Fibroblast of upper back skin (primary cell): ENCODE measurements around the gene TSPAN11.
"Not testable (repeated sequence)": the region's sequence is repeated elsewhere in the genome, so short reads cannot be mapped to it uniquely, and the experiment has no call there.

ENCODE experiments used
- DNase-seq: peaks from one replicate; pipeline ENCODE4 v3.0.0-alpha.2; 2013

The TSPAN11 gene

DNA sequence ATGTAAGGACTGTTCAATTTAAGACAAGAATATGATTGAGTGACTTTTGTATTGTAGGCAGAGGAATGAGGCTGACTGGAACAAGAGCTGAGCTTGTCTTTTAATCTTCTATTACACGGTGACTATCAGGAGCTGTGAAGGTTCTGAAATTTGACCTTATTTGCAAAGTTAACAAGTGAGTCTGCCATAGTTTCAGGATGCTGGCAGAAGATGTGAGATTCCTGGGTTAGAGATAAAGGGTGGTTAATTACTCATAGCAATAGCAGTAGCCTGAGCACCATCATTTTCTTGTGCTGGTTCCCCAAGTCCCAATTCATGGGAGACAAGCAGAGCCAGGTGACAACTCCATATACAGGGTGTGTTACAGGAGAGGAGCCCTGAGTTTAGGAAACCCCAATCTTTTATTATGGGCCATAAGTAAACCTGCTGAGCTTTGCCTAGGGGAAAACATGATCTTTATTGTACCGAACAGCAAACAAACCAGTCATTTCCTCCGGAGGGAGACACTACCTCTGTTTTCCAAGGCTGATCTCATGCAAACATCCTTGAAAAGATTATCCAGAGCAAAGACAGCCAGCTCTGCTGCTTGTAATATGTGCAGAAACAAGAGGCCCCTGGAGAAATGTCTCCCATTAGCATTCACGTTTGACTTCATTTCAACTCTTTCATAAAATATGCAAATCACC is 95.4 kb downstream of the TSPAN11 start:
- no peak for DNase-seq

DNA sequence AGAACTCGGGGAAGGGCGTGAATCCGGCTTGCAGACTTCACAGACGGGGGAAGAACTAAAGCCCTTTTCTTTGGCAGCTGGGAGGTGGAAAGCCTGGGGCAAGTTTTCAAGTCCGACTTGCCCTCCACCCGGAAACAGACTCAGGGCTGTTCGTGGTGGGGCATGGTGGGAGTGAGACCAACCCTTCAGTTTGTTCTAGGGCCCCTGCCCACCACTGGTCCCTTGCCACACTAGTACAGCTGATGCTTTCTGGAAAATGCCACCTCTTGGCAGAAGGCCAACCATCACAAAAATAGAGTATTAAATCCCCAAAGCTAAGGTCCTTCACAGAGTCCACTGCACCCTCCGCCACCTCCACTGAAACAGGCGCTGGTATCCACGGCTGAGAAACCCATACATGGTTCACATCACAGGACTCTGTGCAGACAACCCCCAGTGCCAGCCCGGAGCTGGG is 96.8 kb downstream of the TSPAN11 start:
- no peak for DNase-seq

DNA sequence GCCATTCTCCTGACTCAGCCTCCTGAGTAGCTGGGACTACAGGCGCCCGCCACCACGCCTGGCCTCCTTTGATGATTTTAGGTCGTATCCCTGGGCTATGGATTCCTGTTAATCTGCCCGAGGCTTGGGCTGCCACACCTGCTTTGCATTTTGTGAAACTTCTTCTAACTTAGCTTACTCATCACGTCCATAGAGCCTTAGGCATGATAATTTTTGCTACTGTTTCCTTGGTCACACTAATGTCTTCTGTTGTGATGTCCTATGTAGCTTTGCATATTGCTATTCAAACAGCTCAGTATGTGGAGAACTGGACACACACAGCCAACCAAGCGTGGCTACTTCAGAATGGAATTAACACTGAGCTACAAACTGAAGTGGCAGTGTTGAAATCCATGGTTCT is 99.7 kb downstream of the TSPAN11 start:
- no peak for DNase-seq

DNA sequence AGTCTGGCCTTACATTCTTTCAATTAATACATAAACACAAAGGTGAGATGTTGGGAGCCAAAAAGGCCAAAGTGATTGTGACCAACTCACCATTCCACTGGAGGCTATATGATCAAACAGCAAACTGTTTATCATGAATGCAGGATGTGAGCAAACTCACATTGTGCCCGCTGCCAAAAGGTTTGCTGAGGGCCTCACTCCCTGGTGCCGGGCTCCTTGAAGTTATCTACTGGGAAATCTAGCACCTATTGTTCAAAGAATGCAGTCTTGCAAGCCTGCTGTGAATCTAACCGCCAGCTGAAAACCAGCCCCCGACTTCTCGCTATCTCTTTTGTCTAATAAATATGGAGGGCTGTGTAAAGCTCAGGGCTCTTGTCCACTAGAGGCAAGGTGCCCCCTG is 100.5 kb downstream of the TSPAN11 start:
- DNase-seq: not testable (repeated sequence)

DNA sequence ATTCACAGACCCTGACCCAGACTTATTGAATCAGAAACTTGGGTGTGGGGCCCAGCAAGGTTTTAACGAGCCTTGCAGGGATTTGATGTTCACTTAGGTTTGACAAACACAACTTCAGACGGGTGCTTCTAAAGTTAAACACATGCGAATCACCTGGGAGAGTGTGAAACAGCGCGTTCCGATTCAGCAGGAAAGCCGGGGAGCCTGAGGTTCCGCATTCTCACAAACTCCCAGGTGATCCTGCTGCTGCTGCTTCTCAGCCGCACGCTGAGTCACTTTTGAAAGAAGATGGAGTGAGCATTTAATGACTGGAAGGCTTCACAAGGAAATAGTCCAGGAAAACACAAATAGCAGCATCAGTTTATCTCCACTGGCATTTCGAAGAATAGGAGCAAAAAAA is 102.9 kb downstream of the TSPAN11 start:
- no peak for DNase-seq

DNA sequence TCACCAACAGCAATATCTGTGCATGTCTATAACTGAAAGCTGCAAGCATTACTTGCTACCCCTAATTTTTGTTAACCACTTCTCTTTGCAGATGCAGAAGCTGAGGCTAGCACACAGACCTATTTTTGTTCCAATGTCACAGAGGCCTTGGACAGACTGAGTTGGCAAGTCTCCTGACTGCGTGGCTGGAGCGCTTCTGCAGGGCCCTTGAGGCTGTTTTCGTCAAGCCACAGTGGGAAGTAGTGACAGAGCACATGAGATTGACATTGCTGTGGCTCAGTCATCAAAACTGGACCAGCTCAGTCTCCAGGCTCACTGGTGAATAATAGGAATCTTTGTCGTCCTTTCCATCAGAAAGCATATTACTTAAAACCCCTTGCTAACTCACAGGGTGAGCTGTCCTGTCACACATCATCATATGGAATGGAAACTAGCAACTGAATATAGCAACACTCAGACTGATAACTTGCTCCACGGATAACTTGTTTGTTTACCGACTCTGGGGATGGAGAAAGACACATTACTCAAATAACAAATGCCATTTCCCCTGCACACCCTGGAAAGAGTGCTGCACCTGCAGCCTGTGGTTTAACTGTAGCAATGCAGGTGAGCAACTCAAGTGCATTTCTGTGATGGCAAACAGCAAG is 103.5 kb downstream of the TSPAN11 start:
- DNase-seq: no peak

DNA sequence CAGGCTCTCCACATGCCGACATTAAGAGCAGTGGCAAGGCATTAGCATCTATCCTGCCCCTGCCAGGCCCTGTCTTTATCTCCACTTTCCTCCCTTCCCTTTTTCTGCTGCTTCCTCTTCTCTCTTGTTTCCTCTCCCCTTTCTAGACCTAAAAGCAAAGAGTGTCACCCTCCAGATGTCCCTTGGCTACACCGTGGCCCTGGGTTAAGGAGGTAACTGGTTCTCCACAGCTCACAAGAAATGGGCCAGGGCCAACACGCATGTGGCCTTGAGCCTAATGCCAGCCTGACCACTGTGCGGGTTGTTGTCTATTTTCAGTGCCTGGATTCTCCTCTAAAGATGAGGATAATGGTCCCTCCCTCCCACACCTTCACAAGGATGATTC is 105.4 kb downstream of the TSPAN11 start:
- no peak for DNase-seq

DNA sequence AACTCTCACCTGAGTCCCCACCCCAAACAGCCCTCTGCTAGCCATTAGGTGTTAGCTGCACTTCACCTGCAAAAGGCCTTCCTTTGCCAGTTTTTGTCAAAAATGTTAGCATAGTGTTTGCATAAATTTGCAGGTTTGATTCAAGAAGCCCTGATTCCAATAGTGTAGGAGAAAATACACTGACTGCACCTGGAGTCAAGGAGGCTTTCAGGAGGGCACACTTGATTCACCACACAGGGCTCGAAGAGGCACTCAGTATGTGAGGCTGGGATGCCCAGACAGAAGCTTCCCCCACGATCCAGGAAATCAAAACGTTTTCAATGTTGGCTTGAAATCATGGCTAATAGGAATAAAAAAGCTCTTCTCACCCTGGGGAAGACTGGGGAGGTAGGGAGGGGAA is 106.6 kb downstream of the TSPAN11 start:
- no peak for DNase-seq

DNA sequence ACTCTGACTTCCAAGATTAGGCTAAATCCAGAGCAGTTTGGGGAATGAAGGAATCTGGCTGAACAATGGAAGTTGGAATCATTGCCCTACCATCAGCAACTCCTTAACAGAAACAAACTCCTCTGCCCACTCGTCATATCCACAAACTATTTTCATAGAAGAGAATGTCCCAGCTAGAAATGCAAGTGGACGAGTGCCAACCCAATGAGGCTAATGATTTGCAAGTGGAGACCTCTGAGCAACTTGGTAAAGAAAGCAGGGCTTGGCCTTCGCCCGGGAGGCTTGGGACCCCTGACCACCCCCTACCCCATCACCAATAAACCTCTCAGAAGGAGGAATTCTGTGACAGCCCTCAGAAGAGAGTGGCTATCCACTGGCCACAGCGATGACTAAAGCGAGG is 107.1 kb downstream of the TSPAN11 start:
- DNase-seq: no peak

DNA sequence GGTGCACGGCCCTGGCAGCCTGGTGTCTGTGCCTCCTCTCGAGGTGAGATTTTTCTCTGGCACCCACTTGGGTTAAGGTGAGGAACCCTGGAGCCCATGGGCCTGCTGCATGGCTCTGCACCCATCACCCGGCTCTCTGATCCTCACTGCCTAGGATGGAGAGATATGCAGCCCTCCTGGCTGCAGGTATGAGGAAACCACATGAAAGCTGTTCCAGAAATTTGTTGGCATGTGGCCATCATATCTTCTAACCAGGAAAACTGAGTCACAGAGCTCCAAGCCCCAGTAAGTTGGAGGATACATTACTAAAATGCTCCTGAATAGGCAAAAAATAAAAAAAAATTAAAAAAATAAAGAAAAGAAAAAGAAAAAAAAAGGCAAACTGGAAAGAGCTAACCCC is 107.8 kb downstream of the TSPAN11 start:
- DNase-seq: no peak

DNA sequence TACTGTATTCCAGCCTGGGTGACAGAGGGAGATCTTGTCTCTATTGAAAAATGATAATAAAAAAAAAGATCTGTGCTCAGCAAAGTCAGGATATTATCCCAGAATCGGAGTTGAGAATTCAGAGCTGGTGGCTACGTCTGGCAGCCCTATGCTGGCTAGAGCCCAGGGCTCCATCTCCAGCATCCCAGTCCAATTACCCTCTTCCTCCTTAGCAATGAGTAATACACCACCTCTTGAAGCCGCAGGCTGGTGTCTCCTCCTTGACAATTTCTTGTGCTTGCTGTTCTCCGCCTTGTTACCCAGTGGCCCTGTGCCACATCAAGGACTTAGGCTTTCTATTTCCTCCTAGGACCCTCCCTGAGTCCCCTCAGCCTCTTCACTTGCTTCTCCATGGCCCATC is 108.7 kb downstream of the TSPAN11 start:
- no peak for DNase-seq

DNA sequence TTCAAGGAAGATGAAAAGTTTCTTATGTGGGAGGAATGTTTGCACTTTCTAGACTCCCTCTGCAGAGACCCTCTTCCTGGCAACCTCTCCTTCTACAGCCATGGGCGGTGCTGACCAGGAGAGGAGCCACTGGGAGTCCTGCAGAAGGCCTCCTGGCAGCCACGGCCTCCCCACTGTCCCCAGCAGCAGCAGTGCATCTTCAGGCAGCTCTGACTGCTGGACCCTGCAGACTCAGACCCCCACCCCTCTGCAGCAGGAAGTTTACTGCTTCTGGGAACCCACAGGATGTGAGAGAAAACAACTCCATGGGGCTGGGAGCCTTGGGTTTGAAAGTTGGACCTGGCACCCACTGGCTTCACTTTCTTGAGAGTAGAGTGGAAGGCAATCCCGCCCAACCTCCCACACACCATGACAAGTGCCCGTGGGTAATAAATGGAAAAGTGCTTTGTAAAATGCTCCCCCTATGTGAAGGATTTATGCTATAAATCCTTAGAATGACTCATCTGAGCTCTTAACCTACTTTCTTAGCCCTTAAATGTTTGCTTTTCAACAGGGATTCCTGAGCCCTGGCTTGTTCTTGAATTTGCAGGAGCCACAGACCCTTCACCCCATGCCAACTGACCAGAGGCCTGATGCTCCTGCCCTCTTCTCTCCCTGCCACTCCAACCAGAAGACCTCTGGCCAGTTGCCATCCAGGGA is 109.6 kb downstream of the TSPAN11 start:
- peak; percentile 21 for DNase-seq

DNA sequence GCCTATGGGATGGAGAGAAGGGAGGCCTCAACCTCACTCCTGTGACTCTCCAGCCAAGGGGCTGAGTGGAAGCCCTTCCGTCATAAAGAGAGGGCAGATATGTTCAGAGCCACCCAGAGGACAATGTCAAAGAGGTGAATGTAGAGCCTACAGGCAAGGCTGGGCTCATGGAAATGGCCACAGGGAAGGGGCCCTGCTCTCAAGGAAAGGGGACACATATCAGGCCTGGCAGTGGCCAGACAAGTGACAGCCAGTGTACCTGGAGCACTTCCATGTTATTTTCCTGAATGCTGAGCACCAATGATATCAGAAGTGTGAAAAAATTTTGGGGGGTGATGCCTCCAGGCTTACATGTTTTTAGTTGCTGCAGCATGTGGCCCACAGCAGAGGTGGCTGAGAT is 110.5 kb downstream of the TSPAN11 start:
- no peak for DNase-seq

DNA sequence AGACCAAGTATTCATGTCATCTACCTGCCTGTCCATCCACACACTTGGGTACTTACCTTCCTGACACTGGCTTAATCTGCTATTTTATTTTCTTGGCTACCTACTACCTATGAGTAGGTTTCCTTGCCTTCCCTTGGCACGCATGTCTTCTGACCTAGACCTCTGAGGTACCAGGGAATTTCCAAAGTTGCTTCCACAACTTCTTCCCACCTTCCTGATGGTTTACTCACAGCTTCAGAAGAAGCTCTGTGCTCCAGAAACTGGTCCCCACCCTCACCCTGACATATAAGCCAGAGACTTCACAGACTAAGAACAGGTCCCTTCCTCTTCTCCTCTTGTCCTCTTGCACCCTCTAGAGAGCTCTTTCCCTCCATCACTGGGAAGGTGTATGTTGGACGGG is 111.4 kb downstream of the TSPAN11 start:
- no peak for DNase-seq

DNA sequence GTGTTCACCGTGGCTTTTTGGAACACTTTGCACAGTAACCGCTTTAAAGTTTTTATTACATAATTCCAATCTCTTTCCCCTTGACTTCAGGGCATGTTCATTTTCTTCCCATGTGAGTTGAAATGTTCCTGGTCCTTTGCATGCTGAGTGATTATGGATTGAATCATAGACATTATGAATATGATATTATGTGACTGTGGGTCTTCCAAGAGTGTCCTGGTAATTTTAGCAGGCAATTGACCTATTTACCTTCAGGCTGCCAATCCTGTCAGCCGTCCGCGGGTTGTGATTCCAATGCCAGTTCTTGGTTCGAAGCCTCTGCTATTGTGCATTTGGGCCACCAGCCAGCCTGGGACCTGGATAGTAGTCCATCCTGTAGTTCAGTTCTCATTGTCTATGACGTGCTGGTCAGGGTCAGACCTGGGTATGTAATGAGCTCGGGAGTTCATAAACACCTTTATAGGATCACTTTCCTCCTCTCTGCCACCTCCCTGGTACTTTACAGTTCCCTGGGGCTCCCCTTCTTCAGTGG is 114.6 kb downstream of the TSPAN11 start:
- no peak for DNase-seq
